ENCODE results near the gene C3orf52. TPM values are rescaled to one million over a fixed set of nuclear protein-coding genes. Genes with fewer than 3 reads are reported as not detected.
A peak's percentile ranks its signal among the peaks of the same experiment; 100 is the strongest.

C3orf52 gene
- total RNA-seq, 1 donor from 2014 or later: 1.4 TPM

DNA sequence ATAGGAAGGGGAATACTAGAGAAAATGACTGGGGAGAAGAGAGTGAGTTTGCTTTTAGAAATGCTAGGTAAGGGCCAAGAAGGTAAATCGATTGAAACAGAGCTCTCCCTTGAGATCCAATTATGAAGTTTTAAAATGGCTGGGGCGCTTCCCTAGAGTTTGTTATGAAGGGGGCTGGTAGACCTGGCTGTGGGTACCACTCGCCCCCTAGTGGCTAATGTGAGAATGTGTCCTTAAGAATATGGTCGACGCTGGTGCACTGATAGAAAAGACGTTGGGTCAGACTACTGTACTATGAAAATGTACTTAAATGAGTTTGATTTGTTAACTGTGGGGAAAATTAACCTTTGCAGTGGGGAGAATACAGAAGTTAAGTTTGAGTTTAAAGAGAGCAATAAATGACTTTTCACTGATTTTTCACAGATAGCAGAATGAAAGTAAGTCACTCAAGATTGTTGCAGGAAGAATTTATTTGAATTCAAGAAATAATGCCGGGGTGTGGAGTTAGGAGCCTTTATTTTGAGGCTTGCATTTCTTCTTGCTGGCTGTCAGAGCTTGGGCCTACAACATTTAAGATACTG lies 42.5 kb upstream of the C3orf52 start:
- no peak for DNase-seq (ENCODE audit: extremely low spot score, unreplicated experiment)
- Mint-ChIP-seq H3K27me3 (ENCODE audit: unreplicated experiment) (no peaks in the 10 kb centered on the region), H3K4me1 (ENCODE audit: unreplicated experiment) (peaks cover 1% of the 10 kb centered on the region), H3K27ac (ENCODE audit: unreplicated experiment) (no peak overlapping the region), H3K36me3 (ENCODE audit: unreplicated experiment) (no peaks in the 10 kb centered on the region), H3K9me3 (ENCODE audit: unreplicated experiment) (no peaks in the 10 kb centered on the region), H3K4me3 (ENCODE audit: unreplicated experiment) (no peak overlapping the region)
- TF ChIP-seq, protein P1, sequence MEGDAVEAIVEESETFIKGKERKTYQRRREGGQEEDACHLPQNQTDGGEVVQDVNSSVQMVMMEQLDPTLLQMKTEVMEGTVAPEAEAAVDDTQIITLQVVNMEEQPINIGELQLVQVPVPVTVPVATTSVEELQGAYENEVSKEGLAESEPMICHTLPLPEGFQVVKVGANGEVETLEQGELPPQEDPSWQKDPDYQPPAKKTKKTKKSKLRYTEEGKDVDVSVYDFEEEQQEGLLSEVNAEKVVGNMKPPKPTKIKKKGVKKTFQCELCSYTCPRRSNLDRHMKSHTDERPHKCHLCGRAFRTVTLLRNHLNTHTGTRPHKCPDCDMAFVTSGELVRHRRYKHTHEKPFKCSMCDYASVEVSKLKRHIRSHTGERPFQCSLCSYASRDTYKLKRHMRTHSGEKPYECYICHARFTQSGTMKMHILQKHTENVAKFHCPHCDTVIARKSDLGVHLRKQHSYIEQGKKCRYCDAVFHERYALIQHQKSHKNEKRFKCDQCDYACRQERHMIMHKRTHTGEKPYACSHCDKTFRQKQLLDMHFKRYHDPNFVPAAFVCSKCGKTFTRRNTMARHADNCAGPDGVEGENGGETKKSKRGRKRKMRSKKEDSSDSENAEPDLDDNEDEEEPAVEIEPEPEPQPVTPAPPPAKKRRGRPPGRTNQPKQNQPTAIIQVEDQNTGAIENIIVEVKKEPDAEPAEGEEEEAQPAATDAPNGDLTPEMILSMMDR (IDR thresholded peaks at IDR 0.05): peak; percentile 93

DNA sequence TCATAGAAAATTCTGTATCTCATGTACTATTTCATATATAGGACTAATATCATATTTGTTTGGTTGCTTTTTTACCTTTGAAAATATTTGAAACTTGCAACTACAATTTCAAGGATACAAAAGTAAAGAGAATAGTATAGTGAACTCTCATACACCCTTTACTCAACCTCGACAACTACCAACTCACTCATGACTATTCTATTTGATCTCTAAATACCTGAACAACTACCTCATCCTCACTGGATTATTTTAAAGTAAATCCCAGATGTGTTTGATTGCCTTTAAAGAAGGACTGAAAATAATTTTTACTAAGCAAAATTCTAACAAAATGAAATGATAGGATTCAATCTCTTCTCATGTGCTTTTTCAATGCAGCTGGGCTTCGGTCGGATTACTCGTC lies 39.6 kb upstream of the C3orf52 start:
- H3K9me3 Mint-ChIP-seq (ENCODE audit: unreplicated experiment): no peaks in the 10 kb centered on the region
- no peak overlapping the region for H3K4me3 Mint-ChIP-seq (ENCODE audit: unreplicated experiment)
- H3K27me3 Mint-ChIP-seq (ENCODE audit: unreplicated experiment): no peaks in the 10 kb centered on the region
- no peaks in the 10 kb centered on the region for H3K36me3 Mint-ChIP-seq (ENCODE audit: unreplicated experiment)
- H3K4me1 Mint-ChIP-seq (ENCODE audit: unreplicated experiment): no peaks in the 10 kb centered on the region
- TF ChIP-seq, protein P1 (IDR thresholded peaks at IDR 0.05): no peak
- no peak for DNase-seq (ENCODE audit: extremely low spot score, unreplicated experiment)
- H3K27ac Mint-ChIP-seq (ENCODE audit: unreplicated experiment): no peak overlapping the region

DNA sequence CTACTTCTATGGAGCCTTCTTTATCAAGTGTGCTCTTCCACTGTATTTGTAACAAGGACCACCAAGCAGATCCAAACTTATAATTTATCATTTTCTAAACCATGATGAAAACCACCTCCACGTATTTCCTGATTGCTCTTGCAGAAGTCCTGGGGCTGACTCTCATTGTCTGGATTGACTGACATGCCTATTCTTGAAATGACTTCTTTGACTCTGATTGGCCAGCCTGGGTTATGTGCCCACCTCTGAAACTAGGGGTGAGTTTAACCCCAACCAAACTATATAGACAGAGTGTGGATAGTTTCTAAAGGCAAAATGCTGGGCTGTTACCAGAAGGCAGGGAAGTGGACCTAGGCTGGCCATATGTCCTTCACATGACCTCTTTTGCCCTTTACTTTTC lies 38.9 kb upstream of the C3orf52 start:
- Mint-ChIP-seq H3K4me1 (ENCODE audit: unreplicated experiment) (no peaks in the 10 kb centered on the region), H3K27me3 (ENCODE audit: unreplicated experiment) (peaks cover 5% of the 10 kb centered on the region), H3K4me3 (ENCODE audit: unreplicated experiment) (no peak overlapping the region), H3K27ac (ENCODE audit: unreplicated experiment) (no peak overlapping the region), H3K9me3 (ENCODE audit: unreplicated experiment) (no peaks in the 10 kb centered on the region), H3K36me3 (ENCODE audit: unreplicated experiment) (no peaks in the 10 kb centered on the region)
- DNase-seq (ENCODE audit: extremely low spot score, unreplicated experiment): no peak
- TF ChIP-seq, protein P1 (IDR thresholded peaks at IDR 0.05): no peak

DNA sequence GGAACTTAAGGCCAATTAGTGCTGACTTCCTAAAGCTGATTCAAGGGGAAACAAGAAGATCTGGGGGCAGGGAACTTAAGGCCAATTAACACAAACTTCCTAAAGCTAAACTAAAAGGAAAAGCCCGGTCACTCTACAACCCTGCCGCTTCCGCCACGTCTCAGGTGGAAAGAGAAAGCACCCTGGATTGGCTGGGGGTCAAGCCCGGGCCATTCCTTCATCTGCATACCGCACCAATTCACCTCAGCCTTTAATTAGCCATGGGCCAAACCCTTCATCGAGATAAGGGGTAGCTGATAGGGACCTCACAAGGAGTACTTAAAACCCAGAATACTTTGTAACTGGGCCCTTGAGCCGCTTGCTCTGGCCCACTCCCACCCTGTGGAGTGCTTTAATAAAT lies 37.3 kb upstream of the C3orf52 start:
- Mint-ChIP-seq H3K27me3 (ENCODE audit: unreplicated experiment) (peaks cover 8% of the 10 kb centered on the region), H3K4me3 (ENCODE audit: unreplicated experiment) (no peak overlapping the region), H3K4me1 (ENCODE audit: unreplicated experiment) (no peaks in the 10 kb centered on the region), H3K9me3 (ENCODE audit: unreplicated experiment) (no peaks in the 10 kb centered on the region), H3K36me3 (ENCODE audit: unreplicated experiment) (no peaks in the 10 kb centered on the region), H3K27ac (ENCODE audit: unreplicated experiment) (no peak overlapping the region)
- no peak for DNase-seq (ENCODE audit: extremely low spot score, unreplicated experiment)
- TF ChIP-seq, protein P1 (IDR thresholded peaks at IDR 0.05): no peak

DNA sequence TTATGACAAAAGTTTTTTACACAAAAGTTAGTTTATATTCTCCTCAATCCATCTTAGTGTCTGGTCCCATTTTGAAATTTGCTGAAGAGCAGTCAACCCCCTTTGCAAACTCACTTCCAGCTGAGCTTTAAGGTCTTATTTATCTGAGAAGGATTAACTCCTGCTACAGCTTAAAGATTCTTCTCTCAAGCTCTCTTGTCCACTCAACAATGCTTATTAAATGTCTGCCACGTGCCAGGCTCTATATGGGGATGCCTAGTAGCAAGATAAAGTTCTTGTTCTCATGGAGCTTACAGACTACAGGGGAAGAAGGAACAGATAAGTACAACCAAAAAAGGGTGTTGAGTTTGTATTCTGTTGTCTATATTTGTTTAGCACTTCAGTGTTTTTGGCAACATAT lies 33.0 kb upstream of the C3orf52 start:
- TF ChIP-seq, protein P1 (IDR thresholded peaks at IDR 0.05): no peak
- no peak for DNase-seq (ENCODE audit: extremely low spot score, unreplicated experiment)
- H3K4me3 Mint-ChIP-seq (ENCODE audit: unreplicated experiment): no peak overlapping the region
- no peaks in the 10 kb centered on the region for H3K9me3 Mint-ChIP-seq (ENCODE audit: unreplicated experiment)
- H3K4me1 Mint-ChIP-seq (ENCODE audit: unreplicated experiment): peaks cover 12% of the 10 kb centered on the region
- H3K27ac Mint-ChIP-seq (ENCODE audit: unreplicated experiment): no peak overlapping the region
- no peaks in the 10 kb centered on the region for H3K36me3 Mint-ChIP-seq (ENCODE audit: unreplicated experiment)
- H3K27me3 Mint-ChIP-seq (ENCODE audit: unreplicated experiment): peaks cover 8% of the 10 kb centered on the region
